OCI-LY3 (cell line): ENCODE data around the gene ASAP2.

ENCODE experiments used
- H2AFZ ChIP-seq: fragments of 200-600, 300-600 bp; shearing (Covaris generic); 2 replicates; pipeline ENCODE4 v1.6.0; 2014; ENCODE audit warnings: antibody characterized with exemption, low read depth, low read length
- H3K27ac ChIP-seq: fragments of 200-600, 300-600 bp; sonication (generic); 2 replicates; pipeline ENCODE4 v1.5.1; 2014; ENCODE audit warnings: mild to moderate bottlenecking, low read length, moderate library complexity, mixed read lengths
- H3K27me3 ChIP-seq: fragments of 200-600, 300-600 bp; sonication (generic); 2 replicates; pipeline ENCODE4 v1.6.1; 2014; ENCODE audit warnings: low read depth, low read length, mixed read lengths
- H3K36me3 ChIP-seq: fragments of 200-600, 300-600 bp; sonication (generic); replicated peaks from 2 replicates; pipeline ENCODE3; 2014; ENCODE audit warnings: low read depth, low read length, mixed read lengths
- H3K4me1 ChIP-seq: fragments of 300-600, 200-600 bp; sonication (generic); 2 replicates; pipeline ENCODE4 v1.6.1; 2014; ENCODE audit warnings: low read length, mixed read lengths
- H3K4me2 ChIP-seq: fragments of 200-600, 300-600 bp; sonication (generic); 2 replicates; pipeline ENCODE4 v1.6.1; 2014; ENCODE audit warnings: low read length, mixed read lengths
- H3K4me3 ChIP-seq: fragments of 300-600, 200-600 bp; sonication (generic); 2 replicates; pipeline ENCODE4 v1.5.1; 2014; ENCODE audit warnings: antibody characterized with exemption, mild to moderate bottlenecking, low read length, moderate library complexity
- H3K79me2 ChIP-seq: fragments of 300-600, 200-600 bp; shearing (Covaris generic); 2 replicates; pipeline ENCODE4 v1.6.1; 2014; ENCODE audit warnings: mild to moderate bottlenecking, low read length, mixed read lengths
- H3K9ac ChIP-seq: fragments of 300-600, 200-600 bp; shearing (Covaris generic); 2 replicates; pipeline ENCODE4 v1.6.0; 2014; ENCODE audit warnings: mild to moderate bottlenecking, low read length, moderate library complexity
- H3K9me3 ChIP-seq: fragments of 200-600, 300-600 bp; shearing (Covaris generic); 2 replicates; pipeline ENCODE4 v1.6.1; 2014; ENCODE audit warnings: low read length, mixed read lengths; ENCODE audit not compliant: insufficient read depth
- H4K20me1 ChIP-seq: fragments of 200-600, 300-600 bp; sonication (generic); 2 replicates; pipeline ENCODE4 v1.6.1; 2016; ENCODE audit warnings: low read length, mixed read lengths; ENCODE audit not compliant: insufficient read depth
- EZH2phosphoT487 ChIP-seq: fragments of 200-600 bp; shearing (Covaris generic); IDR thresholded peaks from 2 replicates; pipeline ENCODE4 v1.6.1; 2018; ENCODE audit warnings: antibody characterized with exemption, mixed run types, low read depth
- TF ChIP-seq, protein P1 (sequence below): fragments of 200-600, 300-600 bp; sonication (generic); IDR thresholded peaks from 2 replicates; pipeline ENCODE4 v1.5.1; 2014; ENCODE audit warnings: antibody characterized with exemption, low read length, low read depth

The ASAP2 gene

DNA sequence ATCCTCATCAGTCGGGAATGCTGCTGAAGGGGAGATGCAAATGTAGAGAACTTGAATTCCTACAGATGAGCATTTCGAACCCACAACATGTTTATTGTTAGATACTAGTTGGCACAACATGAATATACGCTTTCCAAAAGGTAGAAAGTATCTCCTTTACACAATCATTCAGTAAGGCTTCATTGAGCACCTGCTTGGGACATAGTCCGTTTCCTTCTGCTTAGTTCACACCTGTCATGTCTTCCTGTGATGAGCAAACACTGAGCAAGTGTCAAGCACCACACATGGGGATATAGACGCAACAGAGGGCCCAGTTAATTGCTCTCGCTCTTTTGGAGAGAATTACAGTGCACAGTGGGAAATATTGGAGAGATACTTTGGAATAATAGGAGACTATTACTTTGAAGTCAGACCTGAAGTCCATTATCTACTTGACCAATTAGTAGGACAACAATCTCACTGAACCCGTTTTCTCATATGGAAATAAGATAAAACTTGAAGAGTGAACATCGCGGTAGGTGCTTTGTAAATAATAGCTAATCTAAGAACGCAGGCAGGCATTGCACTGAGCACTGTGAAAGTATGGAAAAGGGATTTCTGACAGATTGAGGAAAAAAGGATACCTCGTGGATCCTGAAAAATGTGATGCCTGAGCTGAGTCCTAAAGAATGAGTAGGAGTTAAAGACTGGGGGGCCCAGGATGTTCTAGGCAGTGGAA is 218.0 kb downstream of the ASAP2 start:
- Histone ChIP-seq H3K9me3 (no peaks in the 10 kb centered on the region), H3K4me1 (peaks cover 20% of the 10 kb centered on the region), H4K20me1 (no peaks in the 10 kb centered on the region), H3K79me2 (peaks cover 74% of the 10 kb centered on the region), H3K36me3 (peaks cover 16% of the 10 kb centered on the region), H3K4me3 (peak overlapping the region; percentile 97), H3K4me2 (peak overlapping the region; percentile 99), H3K9ac (peak overlapping the region; percentile 99), H3K27me3 (no peaks in the 10 kb centered on the region), H3K27ac (0 out of 2 replicates have a peak overlapping the region, but pooled peaks have one; percentile 66), H2AFZ (no peak overlapping the region)
- no peak for TF ChIP-seq EZH2phosphoT487
- TF ChIP-seq, protein P1, sequence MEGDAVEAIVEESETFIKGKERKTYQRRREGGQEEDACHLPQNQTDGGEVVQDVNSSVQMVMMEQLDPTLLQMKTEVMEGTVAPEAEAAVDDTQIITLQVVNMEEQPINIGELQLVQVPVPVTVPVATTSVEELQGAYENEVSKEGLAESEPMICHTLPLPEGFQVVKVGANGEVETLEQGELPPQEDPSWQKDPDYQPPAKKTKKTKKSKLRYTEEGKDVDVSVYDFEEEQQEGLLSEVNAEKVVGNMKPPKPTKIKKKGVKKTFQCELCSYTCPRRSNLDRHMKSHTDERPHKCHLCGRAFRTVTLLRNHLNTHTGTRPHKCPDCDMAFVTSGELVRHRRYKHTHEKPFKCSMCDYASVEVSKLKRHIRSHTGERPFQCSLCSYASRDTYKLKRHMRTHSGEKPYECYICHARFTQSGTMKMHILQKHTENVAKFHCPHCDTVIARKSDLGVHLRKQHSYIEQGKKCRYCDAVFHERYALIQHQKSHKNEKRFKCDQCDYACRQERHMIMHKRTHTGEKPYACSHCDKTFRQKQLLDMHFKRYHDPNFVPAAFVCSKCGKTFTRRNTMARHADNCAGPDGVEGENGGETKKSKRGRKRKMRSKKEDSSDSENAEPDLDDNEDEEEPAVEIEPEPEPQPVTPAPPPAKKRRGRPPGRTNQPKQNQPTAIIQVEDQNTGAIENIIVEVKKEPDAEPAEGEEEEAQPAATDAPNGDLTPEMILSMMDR: no peak

DNA sequence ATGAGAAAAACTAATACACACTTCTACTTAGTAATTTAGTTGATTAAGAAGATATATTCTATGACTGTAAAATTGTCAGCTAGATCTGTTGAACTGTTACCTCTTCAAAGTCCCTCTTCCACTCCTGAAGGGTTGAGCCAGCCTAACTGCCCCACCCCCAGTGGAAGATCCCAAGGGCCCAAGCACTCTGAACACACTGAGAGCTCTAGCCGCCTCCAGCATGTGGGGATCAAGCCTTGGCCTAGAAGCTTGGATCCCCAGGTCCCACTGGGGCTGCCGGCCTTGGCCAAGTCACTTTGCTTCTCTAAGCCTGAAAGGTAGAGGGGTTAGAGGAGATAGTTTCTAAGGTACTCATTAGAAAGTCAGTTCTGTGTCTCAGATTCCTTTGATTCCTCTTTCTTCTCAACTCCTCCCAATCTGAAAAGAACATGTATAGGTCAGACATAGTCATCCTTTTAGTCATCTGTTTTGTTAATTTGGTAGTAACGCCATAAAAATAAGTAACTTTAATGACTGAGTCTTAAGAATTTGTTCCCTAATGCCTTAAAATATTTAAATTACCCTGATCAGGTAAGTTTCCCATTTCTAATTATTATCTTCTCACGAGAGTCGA is 222.5 kb downstream of the ASAP2 start:
- TF ChIP-seq, protein P1: no peak
- TF ChIP-seq EZH2phosphoT487: no peak
- Histone ChIP-seq H3K4me1 (peaks cover 13% of the 10 kb centered on the region), H3K4me3 (no peak overlapping the region), H3K36me3 (peaks cover 45% of the 10 kb centered on the region), H3K4me2 (no peak overlapping the region), H3K27ac (no peak overlapping the region), H2AFZ (no peak overlapping the region), H4K20me1 (no peaks in the 10 kb centered on the region), H3K79me2 (peaks cover 36% of the 10 kb centered on the region), H3K9ac (no peak overlapping the region), H3K9me3 (no peaks in the 10 kb centered on the region), H3K27me3 (no peaks in the 10 kb centered on the region)

DNA sequence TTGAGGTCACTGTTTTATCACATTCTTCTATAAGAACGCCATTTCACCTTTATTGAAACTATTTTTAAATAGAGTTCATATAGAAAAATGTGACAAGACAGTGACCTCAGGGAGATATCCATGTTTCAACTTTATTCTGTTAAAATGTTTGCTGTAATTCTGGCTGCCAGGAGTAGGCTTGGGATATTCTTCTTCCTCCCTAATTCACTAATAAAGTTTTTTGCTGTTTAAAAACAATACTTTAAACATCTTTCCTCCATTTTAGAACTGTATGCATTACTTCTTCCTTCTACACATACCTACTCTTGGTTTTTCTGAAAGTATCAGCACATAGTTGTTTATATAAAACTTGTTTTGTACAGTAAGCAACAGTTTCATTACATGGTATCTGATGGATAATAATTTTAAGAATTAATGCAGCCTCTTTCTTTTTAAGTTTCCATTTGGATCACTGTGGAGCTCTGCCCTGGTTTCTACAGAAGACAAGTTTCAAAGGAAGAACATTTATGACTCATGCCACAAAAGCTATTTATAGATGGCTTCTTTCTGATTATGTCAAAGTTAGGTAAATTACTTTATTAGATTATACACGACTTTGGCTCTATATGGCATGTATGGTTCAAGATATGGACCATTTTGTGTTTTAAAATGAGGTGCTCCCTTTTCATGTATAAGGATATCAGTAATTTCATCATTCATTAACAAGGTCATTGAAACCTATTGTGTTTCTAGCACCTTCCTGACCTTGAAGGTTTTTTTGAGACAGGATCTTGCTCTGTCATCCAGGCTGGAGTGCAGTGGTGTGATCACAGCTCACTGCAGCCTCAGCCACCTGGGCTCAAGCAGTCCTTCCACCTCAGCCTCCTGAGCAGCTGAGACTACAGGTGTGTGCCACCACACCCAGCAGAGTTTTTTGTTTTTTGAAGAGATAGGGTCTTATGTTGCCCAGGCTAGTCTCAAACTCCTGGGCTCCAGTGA is 224.0 kb downstream of the ASAP2 start:
- Histone ChIP-seq H3K27me3 (no peaks in the 10 kb centered on the region), H3K4me1 (no peaks in the 10 kb centered on the region), H2AFZ (no peak overlapping the region), H3K79me2 (peaks cover 20% of the 10 kb centered on the region), H3K36me3 (peaks cover 48% of the 10 kb centered on the region), H3K4me2 (no peak overlapping the region), H4K20me1 (no peaks in the 10 kb centered on the region), H3K9ac (no peak overlapping the region), H3K27ac (no peak overlapping the region), H3K9me3 (no peaks in the 10 kb centered on the region), H3K4me3 (no peak overlapping the region)
- TF ChIP-seq, protein P1: no peak
- TF ChIP-seq EZH2phosphoT487: no peak

DNA sequence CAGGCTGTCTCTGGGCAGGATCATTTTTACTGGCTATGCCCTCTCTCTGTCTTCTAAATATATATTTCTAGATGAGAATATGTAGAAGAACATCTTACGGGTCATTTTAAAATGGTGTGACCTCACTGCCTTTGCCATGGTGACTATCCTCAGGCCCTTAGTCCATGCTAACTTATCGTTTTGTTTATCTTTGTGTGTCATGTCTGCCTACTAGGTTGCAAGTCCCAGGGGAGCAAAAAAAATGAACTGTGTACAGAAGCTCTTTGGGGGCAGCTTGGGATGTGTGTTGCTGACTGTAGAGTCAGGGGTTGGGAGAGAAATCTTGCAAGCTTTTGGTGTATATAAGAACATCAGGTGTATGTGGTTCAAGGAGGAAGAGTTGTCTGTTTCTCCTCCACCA is 227.9 kb downstream of the ASAP2 start:
- Histone ChIP-seq H4K20me1 (no peaks in the 10 kb centered on the region), H2AFZ (no peak overlapping the region), H3K36me3 (peaks cover 48% of the 10 kb centered on the region), H3K9ac (no peak overlapping the region), H3K4me3 (no peak overlapping the region), H3K9me3 (no peaks in the 10 kb centered on the region), H3K27me3 (no peaks in the 10 kb centered on the region), H3K27ac (no peak overlapping the region), H3K79me2 (no peaks in the 10 kb centered on the region), H3K4me2 (no peak overlapping the region), H3K4me1 (no peaks in the 10 kb centered on the region)
- no peak for TF ChIP-seq EZH2phosphoT487
- TF ChIP-seq, protein P1: no peak
